ENCODE measurements around the gene SLC44A1. TPM values are rescaled to one million over a fixed set of nuclear protein-coding genes. Genes with fewer than 3 reads are reported as not detected.
A peak's percentile ranks its signal among the peaks of the same experiment; 100 is the strongest.

SLC44A1 gene
- total and polyA plus RNA-seq, 10 of the 15 experiments (the other 5 are each of a cell fraction or from before 2014, with no cell fraction given), result 2.4 to 21.2 (median 12.4) TPM

GRCh38 chr9:105416840-105417239, 172.4 kb downstream of the SLC44A1 start:
- Histone ChIP-seq H3K36me3 (ENCODE audit: control insufficient read depth in 2 of 2, insufficient read depth in 2 of 2, low read length in 1 of 2) (no peaks in the 10 kb centered on the region), H2AFZ (ENCODE audit: control insufficient read depth, low read depth, low read length) (peak overlapping the region; percentile 88), H3K27me3 (replicated peaks in 1 of 2; ENCODE audit: control insufficient read depth in 2 of 2, insufficient read depth in 2 of 2, low read length in 1 of 2) (no peaks in the 10 kb centered on the region), H4K20me1 (ENCODE audit: control insufficient read depth, insufficient read depth) (no peaks in the 10 kb centered on the region), H3K9ac (ENCODE audit: control insufficient read depth, insufficient read depth, low read length) (no peak overlapping the region), H3K4me2 (ENCODE audit: control insufficient read depth, insufficient read depth) (peak overlapping the region; percentile 15), H3K79me2 (ENCODE audit: control insufficient read depth, insufficient read depth, low read length) (no peaks in the 10 kb centered on the region), H3K4me1 (ENCODE audit: control insufficient read depth, insufficient read depth, low read length) (peaks cover 9% of the 10 kb centered on the region), H3K27ac (ENCODE audit: control insufficient read depth, insufficient read depth) (no peak overlapping the region), H3K9me3 (replicated peaks; ENCODE audit: control insufficient read depth, insufficient read depth, low read length) (no peaks in the 10 kb centered on the region), H3K4me3 (0 out of 2 replicates have a peak overlapping the region, but pooled peaks have one; percentile 5)
- ChIA-PET RAD21 (ENCODE audit: unreplicated experiment) (interaction anchor here (0.6 to 3.9 kb wide), 14 partner anchors 9 to 669 kb away, joined by 3 to 22 read pairs (median 3); partner anchors contain the start of genes FKTN, NIPSNAP3A and SLC44A1), POLR2A (no interaction called here), CTCF (interaction anchor here (0.8 to 7.3 kb wide), 15 partner anchors 33 to 636 kb away, joined by 3 to 66 read pairs (median 5); no protein-coding TSS in a partner anchor), SMC1A (ENCODE audit: uncharacterized antibody, unreplicated experiment) (interaction anchor here (0.7 to 3.1 kb wide), 18 partner anchors 28 to 637 kb away, joined by 3 to 10 read pairs (median 3); no protein-coding TSS in a partner anchor)
- in situ Hi-C loops (cut with MboI) (loop anchor here (5.0 kb wide), 3 partner anchors 260 to 640 kb away; no protein-coding TSS in a partner anchor), intact Hi-C loops (cut with micrococcal nuclease; ENCODE audit: unreplicated experiment) (loop anchor here (5.0 kb wide), 1 partner anchor 490 kb away; the partner anchor contains the start of gene ABCA1)
- ATAC-seq, result peak; percentile 80
- 5% methylated on average over 1 of the region's 1 CpG for WGBS (ENCODE audit: insufficient coverage, insufficient replicate concordance, low lambda C conversion rate, missing lambda C conversion rate)
- FAIRE-seq, result no peak
- DNase-seq (ENCODE audit: low read depth, low spot score), result no peak
- BruUV-seq (replicated peaks), result no TSS peak
- 0 out of 2 replicates have a peak, but pooled peaks have one; percentile 22 for TF ChIP-seq TAF1 (IDR thresholded peaks at IDR 0.05; ENCODE audit: borderline replicate concordance, low read depth, low read length)
- TF ChIP-seq KLF5 (IDR thresholded peaks at IDR 0.05; ENCODE audit: partially characterized antibody), result no peak
- no peak for TF ChIP-seq POU2F2 (IDR thresholded peaks at IDR 0.05; ENCODE audit: borderline replicate concordance, low read depth, low read length)
- TF ChIP-seq JUNB (IDR thresholded peaks at IDR 0.05), result 0 out of 2 replicates have a peak, but pooled peaks have one; percentile 5
- no peak for TF ChIP-seq RB1 (IDR thresholded peaks at IDR 0.05; ENCODE audit: borderline replicate concordance)

Data from GM12878 (cell line).